HEK293 (cell line): ENCODE data around the gene HTR2A.

Experiments used
- CTCF ChIA-PET: fragments of 350-600 bp; formaldehyde crosslinking; extraction: SDS; loops from one replicate; lab custom pipeline; 2021; ENCODE audit warnings: antibody characterized with exemption; lab: Yijun Ruan, JAX
- POLR2A ChIA-PET: fragments of 300-600 bp; formaldehyde crosslinking; extraction: SDS; loops from one replicate; lab custom pipeline; 2020; ENCODE audit warnings: antibody characterized with exemption, inconsistent platforms; lab: Yijun Ruan, JAX
- H3K27ac ChIP-seq: fragments of 200-500 bp; sonication (Bioruptor generic); 2 replicates; pipeline ENCODE4 v1.5.1; 2014; ENCODE audit warnings: low read depth, low read length, control low read depth, inconsistent platforms; ENCODE audit errors: extremely low read depth
- H3K36me3 ChIP-seq, 2 experiments: fragments of 200-500 bp in 1 of 2; sonication (Bioruptor generic) in 1 of 2; 1 replicate in 1 of 2; 2 replicates in 1 of 2; pipeline ENCODE4 v1.5.1; 2014 to 2017; ENCODE audit warnings: inconsistent platforms in 2 of 2, low read length in 2 of 2; ENCODE audit not compliant: control insufficient read depth in 2 of 2, insufficient read depth in 1 of 2
- H3K4me1 ChIP-seq: fragments of 200-500 bp; sonication (Bioruptor generic); 2 replicates; pipeline ENCODE4 v1.5.1; 2014; ENCODE audit warnings: mild to moderate bottlenecking, low read length, inconsistent platforms; ENCODE audit not compliant: control insufficient read depth, insufficient read depth
- H3K4me3 ChIP-seq: 2 replicates; pipeline ENCODE4 v1.5.1; 2011; ENCODE audit warnings: low read depth, mild to moderate bottlenecking, control low read depth, low read length, moderate library complexity
- H3K9me3 ChIP-seq: fragments of 200-500 bp; sonication (Bioruptor generic); 2 replicates; pipeline ENCODE4 v1.5.1; 2014; ENCODE audit warnings: low read depth, low read length, inconsistent platforms; ENCODE audit not compliant: control insufficient read depth, insufficient read depth
- BCL11B ChIP-seq: fragments of 450-650 bp; formaldehyde crosslinking; IDR thresholded peaks from 2 replicates; pipeline ENCODE4 v1.5.1; 2016; ENCODE audit warnings: low read depth, missing biosample characterization, missing genetic modification characterization
- GLI2 ChIP-seq: fragments of 450-650 bp; formaldehyde crosslinking; IDR thresholded peaks from 2 replicates; pipeline ENCODE4; 2017; ENCODE audit warnings: missing biosample characterization, missing genetic modification characterization, low read depth, borderline replicate concordance
- HOXA7 ChIP-seq: sonication (generic); formaldehyde crosslinking; IDR thresholded peaks from 2 replicates; pipeline ENCODE4 v1.8.1; 2022; ENCODE audit warnings: missing genetic modification reagents, borderline replicate concordance
- PRDM2 ChIP-seq: fragments of 450-650 bp; formaldehyde crosslinking; IDR thresholded peaks from 2 replicates; pipeline ENCODE4 v1.5.1; 2016; ENCODE audit warnings: missing biosample characterization, missing genetic modification characterization, borderline replicate concordance
- SP2 ChIP-seq: fragments of 450-650 bp; formaldehyde crosslinking; IDR thresholded peaks from 2 replicates; pipeline ENCODE4 v1.5.1; 2016; ENCODE audit warnings: missing biosample characterization, missing genetic modification characterization
- WT1 ChIP-seq: fragments of 450-650 bp; formaldehyde crosslinking; IDR thresholded peaks from 2 replicates; pipeline ENCODE4 v1.5.1; 2016; ENCODE audit warnings: missing biosample characterization, missing genetic modification characterization
- ZBTB17 ChIP-seq: fragments of 450-650 bp; formaldehyde crosslinking; IDR thresholded peaks from 2 replicates; pipeline ENCODE4 v1.5.1; 2016; ENCODE audit warnings: missing biosample characterization, missing genetic modification characterization
- ZBTB20 ChIP-seq: fragments of 450-650 bp; formaldehyde crosslinking; IDR thresholded peaks from 2 replicates; pipeline ENCODE4 v1.5.1; 2016; ENCODE audit warnings: missing biosample characterization, missing genetic modification characterization
- ZFP37 ChIP-seq: fragments of 450-650 bp; formaldehyde crosslinking; IDR thresholded peaks from 2 replicates; pipeline ENCODE4 v1.5.1; 2016; ENCODE audit warnings: missing biosample characterization, missing genetic modification characterization
- ZNF10 ChIP-seq: fragments of 450-650 bp; formaldehyde crosslinking; IDR thresholded peaks from 2 replicates; pipeline ENCODE4 v1.5.1; 2017; ENCODE audit warnings: missing biosample characterization, missing genetic modification characterization
- ZNF223 ChIP-seq: fragments of 450-650 bp; formaldehyde crosslinking; IDR thresholded peaks from 2 replicates; pipeline ENCODE4 v1.5.1; 2016; ENCODE audit warnings: missing biosample characterization, missing genetic modification characterization
- ZNF280C ChIP-seq: fragments of 450-650 bp; formaldehyde crosslinking; IDR thresholded peaks from 2 replicates; pipeline ENCODE4 v1.5.1; 2016; ENCODE audit warnings: missing biosample characterization, missing genetic modification characterization
- ZNF473 ChIP-seq: fragments of 450-650 bp; formaldehyde crosslinking; IDR thresholded peaks from 2 replicates; pipeline ENCODE4 v1.5.1; 2017; ENCODE audit warnings: missing biosample characterization, missing genetic modification characterization
- ZNF585B ChIP-seq: fragments of 450-650 bp; formaldehyde crosslinking; IDR thresholded peaks from 2 replicates; pipeline ENCODE4 v1.5.1; 2016; ENCODE audit warnings: missing biosample characterization, missing genetic modification characterization
- ZNF645 ChIP-seq: fragments of 450-650 bp; formaldehyde crosslinking; IDR thresholded peaks from 2 replicates; pipeline ENCODE4; 2016; ENCODE audit warnings: missing biosample characterization, missing genetic modification characterization
- ZNF664 ChIP-seq: fragments of 450-650 bp; formaldehyde crosslinking; IDR thresholded peaks from 2 replicates; pipeline ENCODE4 v1.5.1; 2016; ENCODE audit warnings: missing biosample characterization, missing genetic modification characterization
- ZSCAN23 ChIP-seq: fragments of 450-650 bp; formaldehyde crosslinking; IDR thresholded peaks from 2 replicates; pipeline ENCODE4 v1.5.1; 2016; ENCODE audit warnings: missing biosample characterization, missing genetic modification characterization
- TF ChIP-seq, protein P1 (sequence below): sonication (generic); formaldehyde crosslinking; IDR thresholded peaks from 2 replicates; pipeline ENCODE4 v1.8.1; 2022; ENCODE audit warnings: mild to moderate bottlenecking, moderate library complexity, missing genetic modification reagents
- TF ChIP-seq, protein P2 (sequence below): fragments of 450-650 bp; formaldehyde crosslinking; IDR thresholded peaks from 2 replicates; pipeline ENCODE4 v1.5.1; 2016; ENCODE audit warnings: missing biosample characterization, missing genetic modification characterization
- TF ChIP-seq, protein P3 (sequence below): fragments of 450-650 bp; formaldehyde crosslinking; IDR thresholded peaks from 2 replicates; pipeline ENCODE4 v1.5.1; 2016; ENCODE audit warnings: missing biosample characterization, missing genetic modification characterization

The HTR2A gene

DNA sequence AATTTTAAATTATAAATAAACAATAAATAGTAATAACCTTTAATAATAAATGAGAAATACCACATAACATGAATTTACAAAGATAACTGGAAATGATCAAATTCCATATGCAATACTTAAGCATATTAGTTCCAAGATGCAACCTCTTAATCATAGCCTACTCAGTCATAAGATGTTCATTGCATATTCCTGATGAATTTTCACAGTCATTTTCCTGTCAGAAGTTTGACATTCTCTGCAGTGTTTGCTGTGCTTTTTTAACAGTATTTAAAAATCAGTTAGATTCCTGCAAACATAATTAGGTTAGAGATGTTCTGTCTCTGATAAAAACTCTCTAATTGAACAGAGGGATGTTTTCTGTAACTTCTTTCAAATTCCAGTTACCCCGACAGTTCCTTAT lies 28.6 kb upstream of the HTR2A start:
- Histone ChIP-seq H3K9me3 (no peaks in the 10 kb centered on the region), H3K36me3 (no peaks in the 10 kb centered on the region), H3K4me3 (no peak overlapping the region), H3K4me1 (no peaks in the 10 kb centered on the region), H3K27ac (no peak overlapping the region)
- CTCF ChIA-PET = interaction anchor here (1.7 kb wide), 1 partner anchor 31 kb away, joined by 5 read pairs; no protein-coding TSS in a partner anchor
- no peak for TF ChIP-seq ZNF223 (tag by site-specific recombination)
- TF ChIP-seq, all 188 proteins: peak for 0
- POLR2A ChIA-PET = no interaction called here

DNA sequence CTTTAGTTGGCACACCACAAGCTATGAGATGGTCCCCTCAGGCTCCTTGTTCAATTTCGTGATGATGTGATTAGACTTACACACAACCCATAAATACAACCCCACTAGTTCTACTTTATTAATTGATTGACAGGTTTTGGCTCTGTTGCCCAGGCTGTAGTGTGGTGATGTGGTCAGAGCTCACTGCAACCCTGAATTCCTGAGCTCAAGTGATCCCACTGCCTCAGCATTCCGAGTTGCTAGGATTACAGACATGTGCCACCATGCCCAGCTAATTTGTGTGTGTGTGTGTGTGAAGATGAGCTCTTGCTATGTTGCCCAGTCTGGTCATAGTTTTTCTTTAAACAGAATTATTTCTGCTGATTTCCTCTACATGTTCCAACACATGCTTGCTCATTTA lies 17.5 kb upstream of the HTR2A start:
- Histone ChIP-seq H3K36me3 (no peaks in the 10 kb centered on the region), H3K27ac (no peak overlapping the region), H3K9me3 (no peaks in the 10 kb centered on the region), H3K4me3 (no peak overlapping the region), H3K4me1 (no peaks in the 10 kb centered on the region)
- POLR2A ChIA-PET = no interaction called here
- TF ChIP-seq ZSCAN23 (tag by site-specific recombination) (no peak), ZFP37 (tag by site-specific recombination) (no peak), GLI2 (tag by site-specific recombination) (no peak), PRDM2 (tag by site-specific recombination) (no peak), WT1 (tag by site-specific recombination) (no peak), SP2 (no peak), ZBTB17 (tag by site-specific recombination) (no peak), ZNF645 (tag by site-specific recombination) (no peak), ZNF10 (tag by site-specific recombination) (no peak)
- TF ChIP-seq, protein P1, sequence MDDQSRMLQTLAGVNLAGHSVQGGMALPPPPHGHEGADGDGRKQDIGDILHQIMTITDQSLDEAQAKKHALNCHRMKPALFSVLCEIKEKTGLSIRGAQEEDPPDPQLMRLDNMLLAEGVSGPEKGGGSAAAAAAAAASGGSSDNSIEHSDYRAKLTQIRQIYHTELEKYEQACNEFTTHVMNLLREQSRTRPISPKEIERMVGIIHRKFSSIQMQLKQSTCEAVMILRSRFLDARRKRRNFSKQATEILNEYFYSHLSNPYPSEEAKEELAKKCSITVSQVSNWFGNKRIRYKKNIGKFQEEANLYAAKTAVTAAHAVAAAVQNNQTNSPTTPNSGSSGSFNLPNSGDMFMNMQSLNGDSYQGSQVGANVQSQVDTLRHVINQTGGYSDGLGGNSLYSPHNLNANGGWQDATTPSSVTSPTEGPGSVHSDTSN (CRISPR knock-in tag) = no peak
- TF ChIP-seq, protein P2, sequence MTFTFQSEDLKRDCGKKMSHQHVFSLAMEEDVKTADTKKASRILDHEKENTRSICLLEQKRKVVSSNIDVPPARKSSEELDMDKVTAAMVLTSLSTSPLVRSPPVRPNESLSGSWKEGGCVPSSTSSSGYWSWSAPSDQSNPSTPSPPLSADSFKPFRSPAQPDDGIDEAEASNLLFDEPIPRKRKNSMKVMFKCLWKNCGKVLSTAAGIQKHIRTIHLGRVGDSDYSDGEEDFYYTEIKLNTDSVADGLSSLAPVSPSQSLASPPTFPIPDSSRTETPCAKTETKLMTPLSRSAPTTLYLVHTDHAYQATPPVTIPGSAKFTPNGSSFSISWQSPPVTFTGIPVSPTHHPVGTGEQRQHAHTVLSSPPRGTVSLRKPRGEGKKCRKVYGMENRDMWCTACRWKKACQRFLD (tag by site-specific recombination) = no peak
- CTCF ChIA-PET = no interaction called here

DNA sequence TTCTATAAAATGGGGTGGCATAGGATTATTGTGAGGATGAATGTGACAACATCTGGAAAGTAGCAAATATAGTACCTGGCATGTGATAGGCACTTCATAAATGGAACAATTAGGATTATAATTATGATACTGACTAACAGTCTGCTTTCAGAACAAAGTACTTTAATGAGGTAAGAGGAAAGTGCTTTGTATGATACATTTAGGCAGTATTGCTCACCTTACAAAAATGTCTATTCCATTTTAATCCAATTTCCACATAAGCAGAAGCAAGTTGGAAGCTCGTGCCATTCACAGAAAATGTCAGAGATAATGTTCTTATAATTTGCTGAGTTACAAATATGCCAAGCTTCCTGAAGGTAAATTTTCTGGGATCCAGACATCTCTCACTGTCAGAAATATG lies 16.9 kb upstream of the HTR2A start:
- Histone ChIP-seq H3K4me3 (no peak overlapping the region), H3K27ac (no peak overlapping the region), H3K36me3 (no peaks in the 10 kb centered on the region), H3K9me3 (no peaks in the 10 kb centered on the region), H3K4me1 (no peaks in the 10 kb centered on the region)
- ChIA-PET CTCF (no interaction called here), POLR2A (no interaction called here)
- no peak for TF ChIP-seq BCL11B
- no peak for TF ChIP-seq ZNF664 (tag by site-specific recombination)
- no peak for TF ChIP-seq ZBTB20 (tag by site-specific recombination)
- TF ChIP-seq HOXA7 (CRISPR knock-in tag) = no peak
- no peak for TF ChIP-seq ZNF585B (tag by site-specific recombination)
- no peak for TF ChIP-seq ZNF473
- TF ChIP-seq, protein P3, sequence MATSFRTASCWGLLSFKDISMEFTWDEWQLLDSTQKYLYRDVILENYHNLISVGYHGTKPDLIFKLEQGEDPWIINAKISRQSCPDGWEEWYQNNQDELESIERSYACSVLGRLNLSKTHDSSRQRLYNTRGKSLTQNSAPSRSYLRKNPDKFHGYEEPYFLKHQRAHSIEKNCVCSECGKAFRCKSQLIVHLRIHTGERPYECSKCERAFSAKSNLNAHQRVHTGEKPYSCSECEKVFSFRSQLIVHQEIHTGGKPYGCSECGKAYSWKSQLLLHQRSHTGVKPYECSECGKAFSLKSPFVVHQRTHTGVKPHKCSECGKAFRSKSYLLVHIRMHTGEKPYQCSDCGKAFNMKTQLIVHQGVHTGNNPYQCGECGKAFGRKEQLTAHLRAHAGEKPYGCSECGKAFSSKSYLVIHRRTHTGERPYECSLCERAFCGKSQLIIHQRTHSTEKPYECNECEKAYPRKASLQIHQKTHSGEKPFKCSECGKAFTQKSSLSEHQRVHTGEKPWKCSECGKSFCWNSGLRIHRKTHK = no peak
- no peak for TF ChIP-seq ZNF280C (tag by site-specific recombination)
